Spleen (tissue), 7 donors: ENCODE data around the gene TSSK2.

Experiments
- CTCF ChIP-seq, 11 experiments: fragments of 200-600 bp in 7 of 11; fragments of 450-650 bp in 4 of 11; sonication (generic) in 4 of 11; IDR thresholded peaks in 8 of 11; conservative IDR thresholded peaks in 3 of 11; 1 replicate in 7 of 11; 2 replicates in 4 of 11; pipeline versions ENCODE4 v1.4.0 to v1.8.0; 2016 to 2021; ENCODE audit warnings: antibody characterized with exemption in 11 of 11, inconsistent platforms in 4 of 11, mild to moderate bottlenecking in 1 of 11
- POLR2A ChIP-seq, 3 donors: fragments of 450-650 bp; IDR thresholded peaks; one replicate each; pipeline ENCODE4 v1.5.1; 2017; ENCODE audit warnings: antibody characterized with exemption in 3 of 3, mild to moderate bottlenecking in 1 of 3
- POLR2AphosphoS5 ChIP-seq, 3 donors: sonication (generic); formaldehyde crosslinking; IDR thresholded peaks; one replicate each; pipeline ENCODE4 v1.5.1; 2017; ENCODE audit warnings: antibody characterized with exemption in 3 of 3
- donor health status: DM: no; HTN: no; CAD: no; lungs with moderate emphysema.
- donor health status: DM: no; HTN: no; CAD: no.
- donor health status: DM: no; HTN: no; CAD: no.

GRCh38 chr22:19178065-19178656, 47.1 kb downstream of the TSSK2 start:
- TF ChIP-seq CTCF (IDR thresholded peaks at IDR 0.05 in 8 of 11, conservative IDR thresholded peaks at IDR 0.05 in 3 of 11) (no peak), POLR2AphosphoS5 (IDR thresholded peaks at IDR 0.05) (peak in 2 of 3 donors; percentile 1 to 7), POLR2A (IDR thresholded peaks at IDR 0.05) (no peak)
